ENCODE data around the gene NDFIP2. TPM values are rescaled to one million over a fixed set of nuclear protein-coding genes. Genes with fewer than 3 reads are reported as not detected.

Gene NDFIP2
- total and polyA plus RNA-seq, 2 donors (not counting 3 experiments of a cell fraction or from before 2014, with no cell fraction given) = 7.9 to 18.5 TPM

- FAIRE-seq = no peak
- CTCF ChIA-PET = no interaction called here
- dilution Hi-C loops (cut with MboI; ENCODE audit: extremely low pct_ligation_motif_present, low sequenced_read_pairs) = no loop called here
These were observed 85.2 kb downstream of the NDFIP2 start for GRCh38 chr13:79566118-79566517.

More at GRCh38 chr13:79566118-79566517, 85.2 kb downstream of the NDFIP2 start:
- H3K9me1 ChIP-seq (replicated peaks; ENCODE audit: control insufficient read depth, extremely low read depth, insufficient read depth, low read length) = no peaks in the 10 kb centered on the region
- H2AFZ ChIP-seq (ENCODE audit: low read depth, low read length) = no peak overlapping the region
- intact Hi-C loops (cut with micrococcal nuclease) = no loop called here
- H3K27me3 ChIP-seq (ENCODE audit: control insufficient read depth in 2 of 2, insufficient read depth in 2 of 2, low read length in 2 of 2) = no peaks in the 10 kb centered on the region
- H3K4me2 ChIP-seq (ENCODE audit: insufficient read depth, low read length) = no peak overlapping the region
- no peaks in the 10 kb centered on the region for H3K79me2 ChIP-seq (ENCODE audit: control insufficient read depth, insufficient read depth, low read length)
- POLR2A ChIA-PET = no interaction called here
- H3K4me3 ChIP-seq (replicated peaks in 1 of 3; ENCODE audit: insufficient read depth in 1 of 3, low read depth in 1 of 3, low read length in 3 of 3) = no peak overlapping the region
- H3K4me1 ChIP-seq (ENCODE audit: control insufficient read depth, extremely low read depth, insufficient read depth, low read length) = no peaks in the 10 kb centered on the region
- H3K36me3 ChIP-seq (ENCODE audit: control insufficient read depth in 2 of 2, extremely low read depth in 1 of 2, insufficient read depth in 2 of 2, low read length in 2 of 2) = no peaks in the 10 kb centered on the region
- no peak for DNase-seq (ENCODE audit: low read depth, low spot score)
- no peak overlapping the region for H3K9ac ChIP-seq (replicated peaks; ENCODE audit: extremely low read depth, insufficient read depth, low read length)
- no TSS peak for BruUV-seq (replicated peaks)
- H3K9me3 ChIP-seq (replicated peaks; ENCODE audit: control insufficient read depth, insufficient read depth, low read length) = no peaks in the 10 kb centered on the region
- TF ChIP-seq EZH2 (IDR thresholded peaks at IDR 0.05; ENCODE audit: borderline replicate concordance, low read depth, low read length, severe bottlenecking) (no peak), GATA2 (IDR thresholded peaks at IDR 0.05; ENCODE audit: insufficient read depth, insufficient read length, low read depth, low read length) (no peak), FOS (IDR thresholded peaks at IDR 0.05; ENCODE audit: borderline replicate concordance, insufficient read depth, low read length) (no peak), CTCF (IDR thresholded peaks at IDR 0.05; ENCODE audit: extremely low read depth in 1 of 2, insufficient read depth in 1 of 2, low read depth in 1 of 2, low read length in 2 of 2) (no peak), POLR2A (IDR thresholded peaks at IDR 0.05; ENCODE audit: low read depth, low read length) (no peak), MAX (IDR thresholded peaks at IDR 0.05; ENCODE audit: insufficient read depth, insufficient read length) (no peak), POLR2AphosphoS5 (IDR thresholded peaks at IDR 0.05; ENCODE audit: insufficient read depth, low read depth, low read length) (no peak), JUN (IDR thresholded peaks at IDR 0.05; ENCODE audit: borderline replicate concordance, insufficient read depth, insufficient read length, low read depth) (no peak), MYC (IDR thresholded peaks at IDR 0.05; ENCODE audit: low read depth, low read length) (no peak)
- H3K27ac ChIP-seq (ENCODE audit: insufficient read depth, low read depth, low read length) = no peak overlapping the region
- no peaks in the 10 kb centered on the region for H4K20me1 ChIP-seq (replicated peaks; ENCODE audit: control insufficient read depth, extremely low read depth, insufficient read depth, low read length)

Data from endothelial cell of umbilical vein (primary cell).